ENCODE measurements around the gene MAML3.
A peak's percentile ranks its signal among the peaks of the same experiment; 100 is the strongest.

MAML3 gene

GRCh38 chr4:139790291-139790690 is 363.7 kb downstream of the MAML3 start:
- no peak for DNase-seq (ENCODE audit: low read depth in 1 of 2, low spot score in 1 of 2)

DNA sequence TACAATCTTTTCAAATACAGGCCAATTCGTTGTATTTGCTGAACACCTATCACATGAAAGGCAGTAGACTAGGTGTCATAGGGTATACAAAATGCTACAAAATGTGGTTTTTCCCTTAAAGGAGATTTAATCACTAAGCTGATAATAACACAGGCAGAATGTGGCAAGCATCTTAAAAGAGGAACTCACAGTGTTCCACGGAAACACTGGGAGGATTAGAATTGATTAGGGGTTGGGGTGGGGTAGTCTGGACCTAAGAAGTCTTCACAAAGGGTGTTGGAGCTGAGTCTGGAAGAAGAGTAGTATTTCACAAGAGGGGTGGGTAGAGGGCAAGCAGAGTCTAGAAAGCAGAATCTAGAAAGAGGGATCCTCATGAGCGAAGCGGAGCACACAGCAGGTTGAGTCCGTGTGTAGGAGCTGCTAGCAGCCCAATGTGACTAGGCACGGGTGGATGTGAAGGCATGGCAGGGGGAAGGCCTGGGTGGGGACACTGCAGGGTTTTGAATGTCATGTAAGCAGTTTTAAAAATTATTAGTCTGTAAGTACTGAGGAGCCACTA is 364.8 kb downstream of the MAML3 start:
- H3K27me3 ChIP-seq (ENCODE audit: insufficient read depth, poor library complexity, severe bottlenecking) = no peaks in the 10 kb centered on the region
- peak in 1 of 2 experiments; percentile 22 for DNase-seq (ENCODE audit: low read depth in 1 of 2, low spot score in 1 of 2)
- no peak overlapping the region for H3K27ac ChIP-seq (replicated peaks)
- H3K4me3 ChIP-seq (replicated peaks; ENCODE audit: insufficient read depth, low read length) = no peak overlapping the region
- TF ChIP-seq, protein P1, sequence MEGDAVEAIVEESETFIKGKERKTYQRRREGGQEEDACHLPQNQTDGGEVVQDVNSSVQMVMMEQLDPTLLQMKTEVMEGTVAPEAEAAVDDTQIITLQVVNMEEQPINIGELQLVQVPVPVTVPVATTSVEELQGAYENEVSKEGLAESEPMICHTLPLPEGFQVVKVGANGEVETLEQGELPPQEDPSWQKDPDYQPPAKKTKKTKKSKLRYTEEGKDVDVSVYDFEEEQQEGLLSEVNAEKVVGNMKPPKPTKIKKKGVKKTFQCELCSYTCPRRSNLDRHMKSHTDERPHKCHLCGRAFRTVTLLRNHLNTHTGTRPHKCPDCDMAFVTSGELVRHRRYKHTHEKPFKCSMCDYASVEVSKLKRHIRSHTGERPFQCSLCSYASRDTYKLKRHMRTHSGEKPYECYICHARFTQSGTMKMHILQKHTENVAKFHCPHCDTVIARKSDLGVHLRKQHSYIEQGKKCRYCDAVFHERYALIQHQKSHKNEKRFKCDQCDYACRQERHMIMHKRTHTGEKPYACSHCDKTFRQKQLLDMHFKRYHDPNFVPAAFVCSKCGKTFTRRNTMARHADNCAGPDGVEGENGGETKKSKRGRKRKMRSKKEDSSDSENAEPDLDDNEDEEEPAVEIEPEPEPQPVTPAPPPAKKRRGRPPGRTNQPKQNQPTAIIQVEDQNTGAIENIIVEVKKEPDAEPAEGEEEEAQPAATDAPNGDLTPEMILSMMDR (IDR thresholded peaks at IDR 0.05; ENCODE audit: insufficient read depth, low read length) = no peak
- TF ChIP-seq SPI1 (IDR thresholded peaks at IDR 0.05; ENCODE audit: borderline replicate concordance, low read depth) (peak; percentile 89), GABPA (IDR thresholded peaks at IDR 0.05; ENCODE audit: low read depth) (no peak)

More at GRCh38 chr4:139790291-139790690, 363.7 kb downstream of the MAML3 start:
- TF ChIP-seq POLR2AphosphoS5 (IDR thresholded peaks at IDR 0.05; ENCODE audit: low read depth) (no peak), REST (IDR thresholded peaks at IDR 0.05; ENCODE audit: insufficient replicate concordance, low read depth) (no peak), GABPA (IDR thresholded peaks at IDR 0.05; ENCODE audit: low read depth) (no peak)
- Histone ChIP-seq H3K27ac (replicated peaks) (no peak overlapping the region), H3K4me3 (replicated peaks; ENCODE audit: insufficient read depth, low read length) (no peak overlapping the region), H3K27me3 (ENCODE audit: insufficient read depth, poor library complexity, severe bottlenecking) (no peaks in the 10 kb centered on the region)

DNA sequence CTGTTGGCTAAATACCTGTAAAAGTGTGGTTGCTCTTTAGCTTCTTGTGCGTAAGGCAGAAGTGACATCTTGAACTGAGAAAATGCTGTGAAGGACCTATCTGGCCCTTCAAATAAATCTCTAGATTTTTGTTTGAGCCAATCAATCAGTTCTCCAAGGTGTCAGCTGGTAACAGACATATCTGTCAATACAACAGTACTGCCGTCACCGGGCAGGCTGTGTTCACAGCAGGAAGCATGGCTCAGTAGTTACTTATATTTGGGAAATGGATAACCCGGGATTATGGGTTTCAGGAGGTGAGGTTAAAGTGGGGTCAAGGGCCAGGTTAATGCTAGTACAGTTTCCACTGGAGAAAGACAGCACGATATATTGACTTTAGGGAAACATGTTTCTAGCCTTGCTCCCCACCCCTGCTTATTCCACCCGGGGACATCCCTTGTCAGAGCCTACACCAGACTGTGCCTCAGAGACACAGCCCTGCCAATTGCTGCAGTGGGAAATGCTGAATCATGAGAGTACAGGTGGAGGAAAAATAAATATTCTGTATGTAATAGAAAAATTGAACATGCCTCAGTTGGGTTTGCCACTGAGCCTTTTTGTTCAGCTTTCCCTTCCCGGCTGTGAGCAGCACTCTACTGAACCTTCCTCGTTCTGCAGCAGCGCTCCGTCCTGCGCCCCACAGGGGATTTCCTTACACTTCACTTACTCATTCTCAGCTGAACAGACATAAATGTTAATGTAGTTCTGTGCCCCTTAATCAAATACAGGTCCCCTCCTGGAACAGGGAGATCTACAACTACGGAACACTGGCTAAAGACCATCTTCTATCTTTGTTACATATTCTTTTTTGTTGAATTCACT is 367.3 kb downstream of the MAML3 start:
- no peak for DNase-seq (ENCODE audit: low read depth in 1 of 2, low spot score in 1 of 2)
- Histone ChIP-seq H3K27ac (replicated peaks) (no peak overlapping the region), H3K4me3 (replicated peaks; ENCODE audit: insufficient read depth, low read length) (no peak overlapping the region), H3K27me3 (ENCODE audit: insufficient read depth, poor library complexity, severe bottlenecking) (no peaks in the 10 kb centered on the region)
- TF ChIP-seq GABPA (IDR thresholded peaks at IDR 0.05; ENCODE audit: low read depth) = no peak
- TF ChIP-seq SPI1 (IDR thresholded peaks at IDR 0.05; ENCODE audit: borderline replicate concordance, low read depth) = no peak
- TF ChIP-seq REST (IDR thresholded peaks at IDR 0.05; ENCODE audit: insufficient replicate concordance, low read depth) = no peak
- TF ChIP-seq, protein P1 (IDR thresholded peaks at IDR 0.05; ENCODE audit: insufficient read depth, low read length) = no peak
- TF ChIP-seq POLR2AphosphoS5 (IDR thresholded peaks at IDR 0.05; ENCODE audit: low read depth) = no peak

GRCh38 chr4:139785356-139785755 is 368.6 kb downstream of the MAML3 start:
- TF ChIP-seq GABPA (IDR thresholded peaks at IDR 0.05; ENCODE audit: low read depth) (no peak), REST (IDR thresholded peaks at IDR 0.05; ENCODE audit: insufficient replicate concordance, low read depth) (no peak), SPI1 (IDR thresholded peaks at IDR 0.05; ENCODE audit: borderline replicate concordance, low read depth) (no peak), POLR2AphosphoS5 (IDR thresholded peaks at IDR 0.05; ENCODE audit: low read depth) (no peak)
- TF ChIP-seq, protein P1 (IDR thresholded peaks at IDR 0.05; ENCODE audit: insufficient read depth, low read length) = no peak
- no peak for DNase-seq (ENCODE audit: low read depth in 1 of 2, low spot score in 1 of 2)
- no peak overlapping the region for H3K4me3 ChIP-seq (replicated peaks; ENCODE audit: insufficient read depth, low read length)
- no peaks in the 10 kb centered on the region for H3K27me3 ChIP-seq (ENCODE audit: insufficient read depth, poor library complexity, severe bottlenecking)
- H3K27ac ChIP-seq (replicated peaks) = no peak overlapping the region

Data from HL-60 (cell line).